H1 (cell line): ENCODE measurements around the gene CTIF. TPM values are rescaled to one million over a fixed set of nuclear protein-coding genes. Genes with fewer than 3 reads are reported as not detected.

Experiments used
- CTCF ChIA-PET: fragments of 300-600 bp; sonication (Branson Sonifier 250); formaldehyde crosslinking; loops from one replicate; lab custom pipeline; 2021; ENCODE audit not compliant: partially characterized antibody; lab: Charles Lee
- POLR2A ChIA-PET: fragments of 300-600 bp; sonication (Branson Sonifier 250); formaldehyde crosslinking; loops from one replicate; lab custom pipeline; 2021; ENCODE audit warnings: inconsistent platforms; ENCODE audit not compliant: partially characterized antibody; lab: Charles Lee
- DNase-seq, 2 experiments: peaks; one replicate each; pipeline versions ENCODE4 v3.0.0 to v3.0.0-alpha.2; 2010 to 2022; ENCODE audit warnings: low spot score in 2 of 2, low read depth in 1 of 2, mixed read lengths in 1 of 2
- FAIRE-seq: peaks from 2 replicates; lab custom pipeline; 2011; peaks lifted over from hg19 to GRCh38; lab: Jason Lieb, UNC
- H2AFZ ChIP-seq: 2 replicates; pipeline ENCODE4 v1.8.1; 2012; ENCODE audit warnings: low read length, inconsistent platforms
- H2AK5ac ChIP-seq: 2 replicates; pipeline ENCODE4 v1.6.1; 2013; ENCODE audit warnings: low read depth, low read length
- H2BK120ac ChIP-seq: replicated peaks from 2 replicates; pipeline ENCODE3; 2013; ENCODE audit warnings: low read depth, low read length, inconsistent platforms
- H2BK12ac ChIP-seq: 2 replicates; pipeline ENCODE4 v1.6.1; 2013; ENCODE audit warnings: low read depth, low read length
- H2BK15ac ChIP-seq: 2 replicates; pipeline ENCODE4 v1.6.1; 2013; ENCODE audit warnings: low read length
- H2BK20ac ChIP-seq: 2 replicates; pipeline ENCODE4 v1.6.1; 2013; ENCODE audit warnings: low read length
- H2BK5ac ChIP-seq: 2 replicates; pipeline ENCODE4 v1.6.1; 2013; ENCODE audit warnings: low read depth, low read length
- H3K14ac ChIP-seq: 2 replicates; pipeline ENCODE4 v1.6.1; 2013; ENCODE audit warnings: inconsistent platforms; ENCODE audit not compliant: insufficient read length
- H3K18ac ChIP-seq: 2 replicates; pipeline ENCODE4 v1.6.1; 2013; ENCODE audit warnings: low read length; ENCODE audit errors: extremely low read depth
- H3K23ac ChIP-seq: 2 replicates; pipeline ENCODE4 v1.6.1; 2013; ENCODE audit warnings: inconsistent platforms; ENCODE audit not compliant: insufficient read length
- H3K23me2 ChIP-seq: 2 replicates; pipeline ENCODE4 v1.6.1; 2013; ENCODE audit warnings: low read depth, low read length
- H3K27ac ChIP-seq: 2 replicates; pipeline ENCODE4 v1.6.1; 2011; ENCODE audit warnings: low read depth, low read length, inconsistent platforms
- H3K27me3 ChIP-seq, 4 experiments: replicated peaks in 1 of 4; 1 replicate in 1 of 4; 2 replicates in 3 of 4; pipeline versions ENCODE4 v1.6.1 to v1.8.1; 2011 to 2013; ENCODE audit warnings: low read length in 3 of 4, mild to moderate bottlenecking in 3 of 4, inconsistent platforms in 2 of 4, mixed read lengths in 2 of 4, moderate library complexity in 1 of 4; ENCODE audit not compliant: control insufficient read depth in 3 of 4, insufficient read depth in 3 of 4; ENCODE audit errors: extremely low read depth in 1 of 4
- H3K36me3 ChIP-seq, 4 experiments: 2 replicates each; pipeline versions ENCODE4 v1.6.1 to v1.8.1; 2011 to 2013; ENCODE audit warnings: mild to moderate bottlenecking in 4 of 4, low read length in 3 of 4, moderate library complexity in 2 of 4, control low read depth in 1 of 4, inconsistent platforms in 1 of 4; ENCODE audit not compliant: insufficient read depth in 4 of 4, control insufficient read depth in 2 of 4
- H3K4ac ChIP-seq: replicated peaks from 2 replicates; pipeline ENCODE3; 2013; ENCODE audit warnings: low read length, low read depth, mixed read lengths, inconsistent platforms; ENCODE audit not compliant: insufficient read length
- H3K4me1 ChIP-seq, 4 experiments: replicated peaks in 1 of 4; 1 replicate in 1 of 4; 2 replicates in 3 of 4; pipeline versions ENCODE4 v1.6.1 to v1.8.1; 2011 to 2013; ENCODE audit warnings: low read length in 3 of 4, inconsistent platforms in 2 of 4, mixed read lengths in 1 of 4; ENCODE audit not compliant: insufficient read depth in 4 of 4, control insufficient read depth in 3 of 4
- H3K4me2 ChIP-seq, 2 experiments: 2 replicates each; pipeline versions ENCODE4 v1.6.1 to v1.8.1; 2011 to 2013; ENCODE audit warnings: low read depth in 2 of 2, low read length in 2 of 2, control low read depth in 1 of 2, inconsistent platforms in 1 of 2, mild to moderate bottlenecking in 1 of 2; ENCODE audit not compliant: insufficient read depth in 1 of 2
- H3K4me3 ChIP-seq, 4 experiments: fragments of 200-600, 300-600 bp in 1 of 4; sonication (generic), shearing (Covaris generic), sonication (Bioruptor Twin) in 1 of 4; 2 replicates each; pipeline versions ENCODE4 v1.5.1 to v1.8.1; 2011 to 2016; ENCODE audit warnings: low read length in 4 of 4, low read depth in 3 of 4, control low read depth in 2 of 4, inconsistent platforms in 2 of 4, mild to moderate bottlenecking in 2 of 4, mixed read lengths in 1 of 4, moderate library complexity in 1 of 4; ENCODE audit not compliant: insufficient read depth in 2 of 4; ENCODE audit errors: extremely low read depth in 1 of 4
- H3K56ac ChIP-seq: replicated peaks from 2 replicates; pipeline ENCODE3; 2013; ENCODE audit warnings: low read depth, mild to moderate bottlenecking, mixed read lengths, low read length, inconsistent platforms; ENCODE audit not compliant: insufficient read length
- H3K79me1 ChIP-seq: 2 replicates; pipeline ENCODE4 v1.6.1; 2013; ENCODE audit warnings: low read depth, low read length, control low read depth
- H3K79me2 ChIP-seq, 2 experiments: 2 replicates each; pipeline versions ENCODE4 v1.6.1 to v1.8.1; 2012 to 2013; ENCODE audit warnings: low read length in 2 of 2, mild to moderate bottlenecking in 2 of 2, inconsistent platforms in 1 of 2; ENCODE audit not compliant: insufficient read depth in 2 of 2, control insufficient read depth in 1 of 2
- H3K9ac ChIP-seq, 4 experiments: replicated peaks in 1 of 4; 1 replicate in 1 of 4; 2 replicates in 3 of 4; pipeline versions ENCODE4 v1.6.1 to v1.8.1; 2011 to 2013; ENCODE audit warnings: low read depth in 3 of 4, low read length in 3 of 4, control low read depth in 2 of 4, mild to moderate bottlenecking in 2 of 4, moderate library complexity in 2 of 4, inconsistent platforms in 1 of 4; ENCODE audit errors: extremely low read depth in 1 of 4
- H3K9me3 ChIP-seq, 2 experiments: 2 replicates each; pipeline versions ENCODE4 v1.6.1 to v1.8.1; 2012 to 2013; ENCODE audit warnings: mild to moderate bottlenecking in 2 of 2, moderate library complexity in 2 of 2, control low read depth in 1 of 2, inconsistent platforms in 1 of 2, low read depth in 1 of 2, low read length in 1 of 2, mixed read lengths in 1 of 2; ENCODE audit not compliant: insufficient read depth in 2 of 2
- H4K20me1 ChIP-seq, 2 experiments: replicated peaks in 1 of 2; 2 replicates each; pipeline versions ENCODE3 to v1.8.1; 2011 to 2013; ENCODE audit warnings: inconsistent platforms in 2 of 2, low read length in 2 of 2, mild to moderate bottlenecking in 1 of 2; ENCODE audit not compliant: insufficient read depth in 2 of 2, control insufficient read depth in 1 of 2
- H4K5ac ChIP-seq: 2 replicates; pipeline ENCODE4 v1.6.1; 2013; ENCODE audit warnings: low read length, low read depth, mixed read lengths, inconsistent platforms; ENCODE audit not compliant: insufficient read length
- H4K8ac ChIP-seq: 2 replicates; pipeline ENCODE4 v1.8.0; 2013; ENCODE audit warnings: mild to moderate bottlenecking, moderate library complexity, low read length, inconsistent platforms; ENCODE audit not compliant: insufficient read depth; ENCODE audit errors: extremely low read depth
- H4K91ac ChIP-seq: replicated peaks from 2 replicates; pipeline ENCODE3; 2013; ENCODE audit warnings: low read length, mixed read lengths, inconsistent platforms; ENCODE audit not compliant: insufficient read length
- CBX5 ChIP-seq: fragments of 300-800, 300-1000 bp; sonication (generic); IDR thresholded peaks from 2 replicates; pipeline ENCODE4 v1.7.1; 2016; ENCODE audit warnings: antibody characterized with exemption, low read length, low read depth
- CTCF ChIP-seq, 3 experiments: IDR thresholded peaks; 1 replicate in 2 of 3; 2 replicates in 1 of 3; pipeline versions ENCODE4 v1.5.1 to v1.6.1; 2011; ENCODE audit warnings: low read length in 3 of 3, mild to moderate bottlenecking in 3 of 3, inconsistent platforms in 2 of 3, low read depth in 1 of 3, moderate library complexity in 1 of 3; ENCODE audit not compliant: insufficient read depth in 1 of 3; ENCODE audit errors: control extremely low read depth in 1 of 3
- EP300 ChIP-seq, 2 experiments: IDR thresholded peaks; 1 replicate in 1 of 2; 2 replicates in 1 of 2; pipeline ENCODE4 v1.6.1; 2011 to 2012; ENCODE audit warnings: low read depth in 2 of 2, low read length in 2 of 2, mild to moderate bottlenecking in 2 of 2, borderline replicate concordance in 1 of 2, inconsistent platforms in 1 of 2, moderate library complexity in 1 of 2
- GTF2F1 ChIP-seq: IDR thresholded peaks from 2 replicates; pipeline ENCODE4 v1.6.1; 2012; ENCODE audit warnings: low read depth, low read length, improper control_type of control experiment, borderline replicate concordance
- RNF2 ChIP-seq: fragments of 200-900, 300-1000 bp; sonication (generic); IDR thresholded peaks from 2 replicates; pipeline ENCODE4 v1.7.1; 2016; ENCODE audit warnings: borderline replicate concordance, low read depth, mild to moderate bottlenecking, antibody characterized with exemption, low read length; ENCODE audit not compliant: poor library complexity, severe bottlenecking; ENCODE audit errors: missing control alignments
- SAP30 ChIP-seq: fragments of 300-600 bp; sonication (generic); IDR thresholded peaks from 2 replicates; pipeline ENCODE4 v1.7.1; 2012; ENCODE audit warnings: low read length, moderate library complexity, mild to moderate bottlenecking, inconsistent platforms; ENCODE audit not compliant: insufficient read depth, insufficient replicate concordance
- SIN3A ChIP-seq, 2 experiments: IDR thresholded peaks in 1 of 2; conservative IDR thresholded peaks in 1 of 2; 2 replicates each; pipeline ENCODE4 v1.6.1; 2011 to 2012; ENCODE audit warnings: low read length in 2 of 2, improper control_type of control experiment in 1 of 2, low read depth in 1 of 2, mild to moderate bottlenecking in 1 of 2
- SP4 ChIP-seq: IDR thresholded peaks from 2 replicates; pipeline ENCODE4 v1.6.1; 2012; ENCODE audit warnings: low read length, inconsistent platforms
- TEAD4 ChIP-seq: IDR thresholded peaks from 2 replicates; pipeline ENCODE4 v1.6.1; 2012; ENCODE audit warnings: low read depth, low read length, inconsistent platforms, mixed read lengths
- YY1 ChIP-seq: IDR thresholded peaks from 2 replicates; pipeline ENCODE4 v1.6.1; 2011; ENCODE audit warnings: low read depth, mild to moderate bottlenecking, low read length
- ZNF274 ChIP-seq: IDR thresholded peaks from 2 replicates; pipeline ENCODE4 v1.7.0; 2012; ENCODE audit warnings: low read length, borderline replicate concordance; ENCODE audit errors: extremely low read depth
- WGBS, 2 experiments: shearing (Covaris generic) in 1 of 2; methylation state at CpG; one replicate each; pipeline versions ENCODE4 v1.1.6 to v1.1.7; 2013 to 2015; ENCODE audit warnings: low lambda C conversion rate in 2 of 2, mixed read lengths in 2 of 2, inconsistent platforms in 1 of 2, low coverage in 1 of 2, missing lambda C conversion rate in 1 of 2; ENCODE audit not compliant: insufficient replicate concordance in 2 of 2, insufficient coverage in 1 of 2, insufficient read length in 1 of 2; ENCODE audit errors: extremely low coverage in 1 of 2, missing lambda C conversion rate in 1 of 2; 5-methylcytosine and 5-hydroxymethylcytosine counted together
- polyA plus RNA-seq, 7 experiments: library from polyadenylated mRNA; depleted of rRNA in 3 of 7; stranded (reverse) in 5 of 7; unstranded in 2 of 7; fragments of >200 nt in 5 of 7; fragments of 200-250 nt in 2 of 7; gene quantifications; 1 replicate in 5 of 7; 2 replicates in 1 of 7; 4 replicates in 1 of 7; pipeline versions ENCODE4 v1.2.1 to v1.2.3, GENCODE V29; 2011 to 2013; ENCODE audit warnings: missing spikeins in 2 of 7, mixed read lengths in 2 of 7
- total RNA-seq: library from RNA; stranded (reverse); fragmentation: NEBNext Ultra II Directional; extraction: Animal tissue kit (Norgen Biotek cat#: 25700); gene quantifications from 2 replicates; pipeline ENCODE4 v1.2.1, GENCODE V29; 2021

CTIF gene
- total and polyA plus RNA-seq, 2 of the 8 experiments (the other 6 are each of a cell fraction or from before 2014, with no cell fraction given), result 9.0 to 17.8 TPM

GRCh38 chr18:48696218-48696617 lies 157.4 kb downstream of the CTIF start:
- H3K79me2 ChIP-seq, result no peaks in the 10 kb centered on the region
- no peaks in the 10 kb centered on the region for H3K4me1 ChIP-seq
- no peak overlapping the region for H3K23ac ChIP-seq
- CTCF ChIA-PET, result interaction anchor here (0.8 to 1.7 kb wide), 5 partner anchors 18 to 251 kb away, joined by 3 to 6 read pairs (median 3); no protein-coding TSS in a partner anchor
- no peak overlapping the region for H3K4ac ChIP-seq
- no peak overlapping the region for H2BK15ac ChIP-seq
- POLR2A ChIA-PET, result no interaction called here
- H3K27me3 ChIP-seq, result no peaks in the 10 kb centered on the region
- H2AK5ac ChIP-seq, result no peak overlapping the region
- no peak overlapping the region for H3K4me2 ChIP-seq
- no peak overlapping the region for H4K8ac ChIP-seq
- H2BK120ac ChIP-seq, result no peak overlapping the region
- no peak overlapping the region for H2BK12ac ChIP-seq
- no peak overlapping the region for H3K27ac ChIP-seq
- H2BK20ac ChIP-seq, result no peak overlapping the region
- no peak overlapping the region for H3K14ac ChIP-seq
- no peak for FAIRE-seq
- H4K5ac ChIP-seq, result no peak overlapping the region
- H3K9ac ChIP-seq, result no peak overlapping the region
- H2BK5ac ChIP-seq, result no peak overlapping the region
- H3K23me2 ChIP-seq, result no peaks in the 10 kb centered on the region
- no peak overlapping the region for H3K18ac ChIP-seq
- H4K20me1 ChIP-seq, result no peaks in the 10 kb centered on the region
- H3K4me3 ChIP-seq, result no peak overlapping the region
- no peak for DNase-seq
- no peak overlapping the region for H2AFZ ChIP-seq
- H3K9me3 ChIP-seq, result no peaks in the 10 kb centered on the region
- 97% methylated on average over 8 of the region's 8 CpGs; no CpG with 5 or more reads in 1 of the 2 experiments for WGBS, 2 experiments
- no peaks in the 10 kb centered on the region; the same call in 1 of the 2 replicates for H3K79me1 ChIP-seq
- H3K36me3 ChIP-seq, result no peaks in the 10 kb centered on the region
- no peak overlapping the region for H3K56ac ChIP-seq
- H4K91ac ChIP-seq, result no peak overlapping the region
- no peak for TF ChIP-seq ZNF274
- TF ChIP-seq CBX5, result no peak
- TF ChIP-seq SP4, result no peak
- no peak for TF ChIP-seq SAP30
- TF ChIP-seq SIN3A (conservative IDR thresholded peaks at IDR 0.05 in 1 of 2, IDR thresholded peaks at IDR 0.05 in 1 of 2; ENCODE audit: low read depth in 1 of 2, low read length in 2 of 2), result no peak
- TF ChIP-seq TEAD4, result no peak
- no peak for TF ChIP-seq GTF2F1
- TF ChIP-seq CTCF (IDR thresholded peaks at IDR 0.05; ENCODE audit: control extremely low read depth in 1 of 3, insufficient read depth in 1 of 3, low read depth in 1 of 3, low read length in 3 of 3), result no peak
- TF ChIP-seq RNF2, result no peak
- no peak for TF ChIP-seq EP300 (IDR thresholded peaks at IDR 0.05; ENCODE audit: borderline replicate concordance in 1 of 2, low read depth in 2 of 2, low read length in 2 of 2)
- TF ChIP-seq YY1, result no peak
